GM18498 (cell line): ENCODE measurements around the gene OSBPL1A.

Experiments
- ATAC-seq: cut with Tn5 transposase; IDR thresholded peaks from one replicate; pipeline ENCODE4 v1.9.1; 2021; ENCODE audit warnings: mild to moderate bottlenecking, moderate library complexity; ENCODE audit not compliant: unreplicated experiment

OSBPL1A gene

GRCh38 chr18:24138409-24138788 is 259.2 kb downstream of the OSBPL1A start:
- no peak for ATAC-seq

GRCh38 chr18:24136967-24137373 is 260.7 kb downstream of the OSBPL1A start:
- no peak for ATAC-seq

GRCh38 chr18:24130494-24130893 is 267.1 kb downstream of the OSBPL1A start:
- no peak for ATAC-seq

- ATAC-seq, result no peak
Measured at GRCh38 chr18:24128700-24129099, 268.9 kb downstream of the OSBPL1A start.

- ATAC-seq, result no peak
Measured at GRCh38 chr18:24127735-24128134, 269.9 kb downstream of the OSBPL1A start.

GRCh38 chr18:24126155-24126961 is 271.3 kb downstream of the OSBPL1A start:
- no peak for ATAC-seq

GRCh38 chr18:24121625-24122024 is 276.0 kb downstream of the OSBPL1A start:
- no peak for ATAC-seq

- no peak for ATAC-seq
Measured at GRCh38 chr18:24120676-24121075, 276.9 kb downstream of the OSBPL1A start.

- peak; percentile 78 for ATAC-seq
Measured at GRCh38 chr18:24118750-24119577, 278.7 kb downstream of the OSBPL1A start.

GRCh38 chr18:24115628-24116027 is 282.0 kb downstream of the OSBPL1A start:
- ATAC-seq, result no peak

GRCh38 chr18:24114924-24115549 is 282.6 kb downstream of the OSBPL1A start:
- ATAC-seq, result no peak

- ATAC-seq, result no peak
Measured at GRCh38 chr18:24112874-24113615, 284.6 kb downstream of the OSBPL1A start.

- no peak for ATAC-seq
Measured at GRCh38 chr18:24112464-24112863, 285.2 kb downstream of the OSBPL1A start.
